ENCODE results near the gene WFIKKN2.

The WFIKKN2 gene

GRCh38 chr17:50861334-50861676 lies 25.9 kb downstream of the WFIKKN2 start:
- TF ChIP-seq EP300 (IDR thresholded peaks at IDR 0.05; ENCODE audit: borderline replicate concordance) = no peak
- no peak for TF ChIP-seq TAF1 (IDR thresholded peaks at IDR 0.05; ENCODE audit: low read depth)
- no peak for TF ChIP-seq CEBPB (IDR thresholded peaks at IDR 0.05)
- no peak for TF ChIP-seq MAX (IDR thresholded peaks at IDR 0.05)

GRCh38 chr17:50861822-50862528 lies 26.6 kb downstream of the WFIKKN2 start:
- TF ChIP-seq REST (IDR thresholded peaks at IDR 0.05; ENCODE audit: low read depth) = no peak
- TF ChIP-seq YY1 (IDR thresholded peaks at IDR 0.05; ENCODE audit: low read depth) = no peak
- TF ChIP-seq ZBTB7A (IDR thresholded peaks at IDR 0.05; ENCODE audit: low read depth) = no peak
- no peak for TF ChIP-seq EP300 (IDR thresholded peaks at IDR 0.05; ENCODE audit: borderline replicate concordance)
- TF ChIP-seq TEAD4 (IDR thresholded peaks at IDR 0.05) = no peak
- TF ChIP-seq TCF12 (IDR thresholded peaks at IDR 0.05; ENCODE audit: low read depth) = no peak
- TF ChIP-seq RAD21 (IDR thresholded peaks at IDR 0.05; ENCODE audit: low read depth) = no peak
- TF ChIP-seq MAX (IDR thresholded peaks at IDR 0.05) = no peak

GRCh38 chr17:50863221-50863843 lies 27.9 kb downstream of the WFIKKN2 start:
- TF ChIP-seq FOXM1 (IDR thresholded peaks at IDR 0.05; ENCODE audit: borderline replicate concordance, low read depth) (no peak), CREB1 (IDR thresholded peaks at IDR 0.05; ENCODE audit: low read depth) (no peak), NFIC (IDR thresholded peaks at IDR 0.05) (no peak), TCF12 (IDR thresholded peaks at IDR 0.05; ENCODE audit: low read depth) (no peak), EGR1 (IDR thresholded peaks at IDR 0.05) (no peak), TEAD4 (IDR thresholded peaks at IDR 0.05) (no peak), CEBPB (IDR thresholded peaks at IDR 0.05) (no peak), MAX (IDR thresholded peaks at IDR 0.05) (no peak), RAD21 (IDR thresholded peaks at IDR 0.05; ENCODE audit: low read depth) (peak; percentile 68)

- TF ChIP-seq NFIC (IDR thresholded peaks at IDR 0.05) (no peak), TCF12 (IDR thresholded peaks at IDR 0.05; ENCODE audit: low read depth) (no peak), CREB1 (IDR thresholded peaks at IDR 0.05; ENCODE audit: low read depth) (no peak), RAD21 (IDR thresholded peaks at IDR 0.05; ENCODE audit: low read depth) (no peak), EGR1 (IDR thresholded peaks at IDR 0.05) (no peak), FOXM1 (IDR thresholded peaks at IDR 0.05; ENCODE audit: borderline replicate concordance, low read depth) (no peak), CEBPB (IDR thresholded peaks at IDR 0.05) (no peak), TAF1 (IDR thresholded peaks at IDR 0.05; ENCODE audit: low read depth) (no peak), USF1 (IDR thresholded peaks at IDR 0.05) (no peak), YY1 (IDR thresholded peaks at IDR 0.05; ENCODE audit: low read depth) (no peak), REST (IDR thresholded peaks at IDR 0.05; ENCODE audit: low read depth) (no peak), TEAD4 (IDR thresholded peaks at IDR 0.05) (no peak), EP300 (IDR thresholded peaks at IDR 0.05; ENCODE audit: borderline replicate concordance) (no peak), ZBTB7A (IDR thresholded peaks at IDR 0.05; ENCODE audit: low read depth) (no peak), MAX (IDR thresholded peaks at IDR 0.05) (no peak)
Measured at GRCh38 chr17:50863931-50864330, 28.5 kb downstream of the WFIKKN2 start.

GRCh38 chr17:50864747-50865059 lies 29.3 kb downstream of the WFIKKN2 start:
- no peak for TF ChIP-seq TCF12 (IDR thresholded peaks at IDR 0.05; ENCODE audit: low read depth)
- TF ChIP-seq CREB1 (IDR thresholded peaks at IDR 0.05; ENCODE audit: low read depth) = no peak
- no peak for TF ChIP-seq REST (IDR thresholded peaks at IDR 0.05; ENCODE audit: low read depth)
- no peak for TF ChIP-seq CEBPB (IDR thresholded peaks at IDR 0.05)
- no peak for TF ChIP-seq NFIC (IDR thresholded peaks at IDR 0.05)
- TF ChIP-seq MAX (IDR thresholded peaks at IDR 0.05) = no peak
